T-helper 2 cell treated with Interferon-gamma antibody and Interleukin-4, amounts not matched to agents 5 μg/mL and 100 μg/mL, for 36 hours (primary cell): ENCODE data around the gene ASTN2.

Experiments used
- DNase-seq: peaks from one replicate; pipeline ENCODE4 v3.0.0; 2021; ENCODE audit warnings: low spot score
- H3K27ac Mint-ChIP-seq: one replicate; pipeline ENCODE4 v1.8.0; 2021; ENCODE audit warnings: mild to moderate bottlenecking, mixed read lengths
- H3K27me3 Mint-ChIP-seq: one replicate; pipeline ENCODE4 v1.8.0; 2021; ENCODE audit warnings: low read depth, mixed read lengths
- H3K36me3 Mint-ChIP-seq: one replicate; pipeline ENCODE4 v1.8.0; 2021; ENCODE audit warnings: low read depth, mixed read lengths
- H3K4me1 Mint-ChIP-seq: one replicate; pipeline ENCODE4 v1.8.0; 2021; ENCODE audit warnings: low read depth, mixed read lengths
- H3K4me3 Mint-ChIP-seq: one replicate; pipeline ENCODE4 v1.8.0; 2022; ENCODE audit warnings: mild to moderate bottlenecking, moderate library complexity, mixed read lengths
- H3K9me3 Mint-ChIP-seq: one replicate; pipeline ENCODE4 v1.8.0; 2021; ENCODE audit warnings: mixed read lengths

The ASTN2 gene

DNA sequence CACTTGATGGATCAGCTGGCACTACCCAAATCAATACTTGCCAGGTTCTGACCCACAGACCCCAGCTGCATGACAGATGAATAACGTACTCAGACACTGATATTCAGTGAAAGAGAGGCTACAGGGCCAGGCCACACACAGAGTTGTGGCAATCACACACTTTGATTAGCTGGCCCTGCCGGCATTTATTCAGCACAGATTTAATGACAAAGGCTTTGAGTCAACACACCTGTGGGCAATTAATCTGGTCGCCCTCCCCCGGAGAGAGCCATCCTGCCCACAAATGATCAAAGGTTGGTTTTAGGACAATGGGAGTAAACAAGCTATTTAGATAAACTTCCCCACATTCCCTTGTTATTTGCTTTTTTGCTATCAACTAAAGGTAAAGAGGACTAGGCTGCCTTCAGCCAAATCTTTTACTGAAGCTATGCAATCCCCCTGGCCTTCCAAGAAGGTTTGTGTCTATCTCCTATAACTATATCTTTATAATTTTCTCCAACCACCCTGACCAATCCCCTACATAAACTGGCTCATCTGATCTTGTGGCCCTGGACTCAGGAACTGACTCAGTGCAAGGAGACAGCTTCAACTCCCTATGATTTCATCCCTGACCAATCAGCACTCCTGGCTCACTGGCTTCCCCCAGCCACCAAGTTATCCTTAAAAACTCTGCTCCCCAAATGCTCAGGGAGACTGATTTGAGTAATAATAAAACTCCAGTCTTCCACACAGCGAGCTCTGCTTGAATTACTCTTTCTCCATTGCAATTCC lies 740.5 kb downstream of the ASTN2 start:
- no peak for DNase-seq
- Mint-ChIP-seq H3K9me3 (peaks cover 17% of the 10 kb centered on the region), H3K4me3 (no peak overlapping the region), H3K27me3 (peaks cover 3% of the 10 kb centered on the region), H3K27ac (no peak overlapping the region), H3K36me3 (no peaks in the 10 kb centered on the region), H3K4me1 (no peaks in the 10 kb centered on the region)

DNA sequence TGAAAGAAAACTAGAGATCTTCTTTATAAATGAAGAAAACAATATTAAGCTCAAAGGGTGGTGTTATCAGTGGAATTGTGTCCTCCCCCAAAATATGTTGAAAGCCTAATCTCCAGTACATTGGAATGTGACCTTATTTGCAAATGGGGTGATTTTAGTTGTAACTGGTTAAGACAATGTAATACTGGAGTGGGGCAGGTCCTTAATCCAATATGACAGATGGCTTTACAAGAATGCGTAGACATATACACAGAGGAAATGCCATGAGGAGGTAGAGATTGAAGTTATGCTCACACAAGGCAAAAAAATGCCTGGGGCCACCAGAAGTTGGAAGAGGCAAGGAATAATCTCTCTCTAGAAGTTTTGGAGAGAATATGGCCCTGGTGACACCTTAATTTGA lies 741.5 kb downstream of the ASTN2 start:
- Mint-ChIP-seq H3K27ac (no peak overlapping the region), H3K4me1 (no peaks in the 10 kb centered on the region), H3K27me3 (peaks cover 3% of the 10 kb centered on the region), H3K9me3 (peaks cover 17% of the 10 kb centered on the region), H3K4me3 (no peak overlapping the region), H3K36me3 (no peaks in the 10 kb centered on the region)
- no peak for DNase-seq

DNA sequence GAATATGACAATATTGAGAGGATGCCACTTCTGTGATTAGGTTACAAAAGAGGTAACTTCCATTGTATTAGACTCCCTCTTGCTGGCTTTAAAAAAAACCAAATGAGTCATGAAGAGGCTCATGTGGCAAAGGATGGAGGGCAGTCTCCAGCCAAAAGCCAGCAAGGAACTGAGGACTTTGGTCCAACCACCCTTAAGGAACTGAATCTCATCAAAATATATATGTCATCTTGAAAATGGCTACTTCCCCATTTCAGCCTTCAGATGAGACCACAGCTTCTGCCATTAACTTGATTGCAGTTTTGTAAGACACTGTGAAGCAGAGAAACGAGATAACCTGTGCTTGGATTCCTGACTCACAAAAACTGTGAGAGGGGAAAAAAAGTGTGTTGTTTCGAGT lies 743.3 kb downstream of the ASTN2 start:
- Mint-ChIP-seq H3K4me3 (no peak overlapping the region), H3K4me1 (no peaks in the 10 kb centered on the region), H3K9me3 (peaks cover 17% of the 10 kb centered on the region), H3K36me3 (no peaks in the 10 kb centered on the region), H3K27ac (no peak overlapping the region), H3K27me3 (no peaks in the 10 kb centered on the region)
- no peak for DNase-seq

DNA sequence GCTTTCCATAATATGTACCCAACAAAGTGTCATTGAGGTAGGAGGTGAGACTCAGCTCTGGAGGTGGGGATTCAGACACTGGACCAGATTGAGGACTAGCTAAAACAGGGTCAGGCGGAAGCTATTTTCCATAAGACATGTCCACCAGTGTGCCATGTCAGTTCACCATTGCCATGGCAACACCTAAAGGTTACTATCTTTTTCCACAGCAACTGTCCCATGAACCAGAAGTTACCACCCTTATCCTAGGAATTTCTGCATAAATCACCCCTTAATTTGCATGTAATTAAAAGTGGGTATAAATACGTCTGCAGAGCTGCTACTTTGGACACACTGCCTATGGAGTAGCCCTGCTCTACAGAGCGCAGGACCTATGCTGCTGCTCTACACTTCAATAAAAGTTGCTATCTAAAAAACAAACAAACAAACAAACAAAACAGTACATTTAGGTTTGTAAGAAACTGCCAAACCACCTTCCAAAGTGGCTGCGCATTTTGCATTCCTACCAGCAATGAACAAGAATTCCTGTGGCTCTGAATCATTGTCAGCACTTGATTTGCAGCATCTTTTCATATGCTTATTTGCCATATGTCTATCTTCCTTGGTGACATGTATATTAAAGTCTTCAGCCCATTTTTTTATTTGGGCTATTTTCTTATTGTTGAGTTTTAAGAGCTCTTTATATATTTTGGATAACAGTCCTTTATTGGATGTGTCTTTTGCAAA lies 745.7 kb downstream of the ASTN2 start:
- DNase-seq, result no peak
- no peak overlapping the region for H3K27ac Mint-ChIP-seq
- no peaks in the 10 kb centered on the region for H3K4me1 Mint-ChIP-seq

DNA sequence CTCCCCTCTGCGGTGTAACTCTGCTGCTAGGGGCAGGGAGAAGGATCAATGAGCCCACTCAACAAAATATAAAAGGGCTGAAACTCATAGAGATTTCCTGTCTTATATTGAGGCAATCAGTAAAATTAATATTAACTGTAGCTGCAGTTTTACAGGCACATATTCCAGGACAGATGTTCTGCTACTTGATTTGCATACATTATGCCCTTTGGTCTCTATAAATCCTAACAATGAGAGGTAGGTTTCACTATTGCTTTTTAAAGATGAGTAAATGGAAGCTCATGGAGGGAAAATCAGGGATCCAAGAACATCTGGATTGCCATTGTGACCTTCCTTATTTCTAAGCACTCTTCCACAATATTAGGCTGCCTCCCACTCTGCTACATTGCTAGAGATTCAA lies 751.3 kb downstream of the ASTN2 start:
- DNase-seq, result no peak
- no peaks in the 10 kb centered on the region for H3K9me3 Mint-ChIP-seq
- no peaks in the 10 kb centered on the region for H3K4me1 Mint-ChIP-seq
- H3K36me3 Mint-ChIP-seq, result no peaks in the 10 kb centered on the region
- H3K27me3 Mint-ChIP-seq, result no peaks in the 10 kb centered on the region
- no peak overlapping the region for H3K27ac Mint-ChIP-seq
- no peak overlapping the region for H3K4me3 Mint-ChIP-seq

More for the DNA sequence above, 745.7 kb downstream of the ASTN2 start:
- peaks cover 16% of the 10 kb centered on the region for H3K9me3 Mint-ChIP-seq
- no peaks in the 10 kb centered on the region for H3K27me3 Mint-ChIP-seq
- no peak overlapping the region for H3K4me3 Mint-ChIP-seq
- H3K36me3 Mint-ChIP-seq, result no peaks in the 10 kb centered on the region

DNA sequence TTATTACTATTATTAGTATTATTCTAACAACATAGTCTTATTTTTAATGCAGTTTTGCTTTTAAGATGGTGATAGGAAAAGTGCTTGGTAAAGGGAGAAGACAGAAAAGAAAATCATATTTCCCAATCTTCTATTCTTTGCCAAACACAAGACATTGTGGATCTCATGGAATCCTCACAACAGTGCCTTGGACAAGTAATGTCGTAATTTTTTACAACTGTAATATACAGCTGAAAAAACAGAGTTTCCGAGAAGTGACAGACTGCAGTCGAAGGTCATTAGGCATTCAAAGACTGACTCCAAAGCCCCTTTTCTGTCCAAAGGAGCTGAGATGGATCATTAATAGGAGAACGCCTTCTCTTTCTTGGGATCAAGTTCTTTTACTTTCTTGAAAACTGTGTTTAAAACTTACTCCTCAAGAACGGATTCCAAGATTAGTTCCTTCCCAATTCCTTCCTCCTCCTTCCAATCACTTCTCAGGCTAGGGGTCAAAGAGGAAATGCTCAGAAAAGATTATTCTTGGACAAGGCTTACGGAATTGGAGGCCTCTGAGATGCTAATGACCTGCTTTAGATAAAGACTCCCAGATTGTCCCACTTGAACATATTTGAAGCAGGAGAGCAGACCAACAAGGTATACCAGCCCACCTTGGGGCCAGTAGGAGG lies 752.1 kb downstream of the ASTN2 start:
- Mint-ChIP-seq H3K9me3 (no peaks in the 10 kb centered on the region), H3K4me3 (no peak overlapping the region), H3K4me1 (no peaks in the 10 kb centered on the region), H3K27ac (no peak overlapping the region), H3K27me3 (no peaks in the 10 kb centered on the region), H3K36me3 (no peaks in the 10 kb centered on the region)
- DNase-seq, result no peak

DNA sequence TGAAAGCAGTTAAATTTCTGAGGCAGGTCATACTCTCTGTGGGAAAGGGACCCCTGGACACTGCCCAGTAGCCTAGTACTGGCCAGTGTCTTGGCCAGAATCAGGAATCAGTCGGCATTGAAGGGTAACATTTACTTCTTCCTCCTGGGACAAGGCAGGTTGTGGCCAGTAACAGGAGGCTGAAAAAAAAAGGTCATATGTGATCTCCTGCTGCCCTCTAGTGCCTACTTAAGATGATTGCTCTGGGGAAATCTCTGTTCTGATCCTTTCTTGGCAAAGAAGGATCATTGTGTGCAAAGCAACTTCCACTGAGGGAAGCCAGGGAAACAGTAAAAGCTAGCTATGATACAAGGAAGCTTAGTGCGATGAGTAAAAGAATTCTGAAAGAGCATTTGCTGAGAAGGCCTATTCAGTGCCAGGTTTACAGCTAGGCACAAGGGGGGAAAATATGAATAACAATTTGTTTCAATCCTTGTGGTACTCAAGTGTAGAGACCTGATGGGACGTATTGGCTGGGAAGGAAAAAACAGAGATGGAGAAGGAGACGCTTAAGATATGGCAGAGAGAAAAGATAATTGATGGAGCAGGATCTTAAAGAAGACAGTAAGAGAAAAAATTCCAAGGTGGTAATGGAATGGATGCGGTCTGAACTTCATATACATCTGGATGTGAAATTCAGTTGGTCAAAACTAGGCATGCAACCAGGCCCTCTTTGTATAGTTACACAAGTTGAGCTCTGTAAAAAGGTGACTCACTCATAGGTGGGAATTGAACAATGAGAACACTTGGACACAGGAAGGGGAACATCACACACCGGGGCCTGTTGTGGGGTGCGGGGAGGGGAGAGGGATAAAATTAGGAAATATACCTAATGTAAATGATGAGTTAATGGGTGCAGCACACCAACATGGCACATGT lies 753.6 kb downstream of the ASTN2 start:
- DNase-seq, result no peak
- Mint-ChIP-seq H3K4me1 (no peaks in the 10 kb centered on the region), H3K27me3 (no peaks in the 10 kb centered on the region), H3K9me3 (no peaks in the 10 kb centered on the region), H3K36me3 (no peaks in the 10 kb centered on the region), H3K4me3 (no peak overlapping the region), H3K27ac (no peak overlapping the region)

DNA sequence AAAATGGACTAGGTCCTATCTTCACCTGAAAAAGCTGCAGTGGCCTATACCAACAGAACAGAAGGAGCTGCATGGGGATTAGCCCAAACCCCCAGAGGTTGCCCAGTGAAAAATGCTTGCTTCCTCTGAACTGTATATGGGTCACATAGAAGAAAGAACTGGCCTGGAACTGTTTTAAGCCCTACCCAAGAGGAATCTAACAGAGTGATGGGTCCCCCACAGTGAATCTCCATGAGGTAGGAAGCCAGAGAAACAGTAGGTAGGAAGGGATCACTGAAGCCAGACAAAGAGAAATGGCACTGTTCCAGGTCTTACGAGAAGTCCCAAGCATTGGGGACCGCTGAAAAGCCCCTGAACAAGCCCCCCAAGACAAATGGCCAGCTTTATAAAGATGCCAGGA lies 756.6 kb downstream of the ASTN2 start:
- no peak overlapping the region for H3K27ac Mint-ChIP-seq
- no peaks in the 10 kb centered on the region for H3K36me3 Mint-ChIP-seq
- no peaks in the 10 kb centered on the region for H3K4me1 Mint-ChIP-seq
- DNase-seq, result no peak
- no peaks in the 10 kb centered on the region for H3K9me3 Mint-ChIP-seq
- H3K4me3 Mint-ChIP-seq, result no peak overlapping the region
- H3K27me3 Mint-ChIP-seq, result no peaks in the 10 kb centered on the region

DNA sequence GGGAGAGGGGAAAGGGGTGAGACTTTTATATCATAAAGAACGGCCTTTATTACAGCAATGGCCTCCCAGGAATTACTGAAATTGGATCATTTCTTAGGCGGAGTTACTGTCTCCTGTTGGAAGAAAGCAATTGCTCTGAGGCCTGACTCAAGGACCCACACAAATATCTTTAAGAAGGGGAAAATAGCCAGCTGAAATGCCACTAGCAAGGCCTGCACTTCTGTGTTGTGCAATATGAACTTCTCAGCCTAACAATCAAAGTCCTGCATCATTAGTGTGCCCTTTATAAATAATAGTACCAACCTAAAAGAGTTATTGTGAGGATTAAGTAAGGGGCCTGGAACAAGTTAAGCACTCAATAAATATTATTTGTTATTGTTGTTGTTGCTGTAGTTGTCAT lies 757.9 kb downstream of the ASTN2 start:
- DNase-seq, result no peak
- Mint-ChIP-seq H3K9me3 (no peaks in the 10 kb centered on the region), H3K27me3 (no peaks in the 10 kb centered on the region), H3K36me3 (no peaks in the 10 kb centered on the region), H3K27ac (no peak overlapping the region), H3K4me1 (no peaks in the 10 kb centered on the region), H3K4me3 (no peak overlapping the region)

DNA sequence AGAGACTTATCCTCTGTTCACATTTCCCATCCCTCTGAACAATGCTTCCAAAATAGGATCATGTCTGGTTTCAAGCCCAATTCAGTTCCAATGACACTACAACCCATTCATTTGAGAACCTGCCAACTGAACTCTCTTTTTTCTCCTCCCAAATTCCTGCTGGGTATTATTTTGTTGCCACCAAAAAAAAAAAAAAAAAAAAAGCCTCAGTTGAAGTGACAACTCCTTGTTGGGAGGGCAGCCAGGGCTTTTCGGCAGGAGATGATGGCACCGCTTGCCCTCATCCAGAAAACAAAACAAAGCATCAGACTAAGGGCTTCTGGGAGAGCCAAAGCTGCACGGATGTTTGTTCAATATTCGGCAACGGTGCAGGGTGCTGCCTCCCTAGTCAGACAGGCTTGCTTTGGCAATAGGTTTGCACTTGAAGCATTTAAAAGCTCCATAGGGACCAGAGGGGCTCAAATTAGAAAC lies 758.3 kb downstream of the ASTN2 start:
- Mint-ChIP-seq H3K4me3 (no peak overlapping the region), H3K36me3 (no peaks in the 10 kb centered on the region), H3K27ac (no peak overlapping the region), H3K9me3 (no peaks in the 10 kb centered on the region), H3K27me3 (no peaks in the 10 kb centered on the region), H3K4me1 (no peaks in the 10 kb centered on the region)
- DNase-seq, result no peak

DNA sequence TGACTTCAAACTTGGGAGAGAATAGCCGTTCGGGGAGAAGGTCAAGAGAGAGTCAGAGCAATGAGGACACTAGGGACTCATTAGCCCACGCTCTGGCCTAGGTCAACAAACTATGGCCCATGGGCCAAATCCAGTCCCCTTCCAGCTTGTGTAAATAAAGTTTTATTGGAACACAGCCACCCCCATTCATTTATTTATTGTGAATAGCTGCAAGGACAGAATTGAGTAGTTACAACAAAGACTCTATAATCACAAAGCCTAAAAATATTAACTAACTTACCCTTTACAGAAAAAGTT lies 760.9 kb downstream of the ASTN2 start:
- H3K4me3 Mint-ChIP-seq, result no peak overlapping the region
- no peaks in the 10 kb centered on the region for H3K9me3 Mint-ChIP-seq
- H3K4me1 Mint-ChIP-seq, result no peaks in the 10 kb centered on the region
- DNase-seq, result no peak
- no peaks in the 10 kb centered on the region for H3K27me3 Mint-ChIP-seq
- H3K36me3 Mint-ChIP-seq, result no peaks in the 10 kb centered on the region
- no peak overlapping the region for H3K27ac Mint-ChIP-seq

DNA sequence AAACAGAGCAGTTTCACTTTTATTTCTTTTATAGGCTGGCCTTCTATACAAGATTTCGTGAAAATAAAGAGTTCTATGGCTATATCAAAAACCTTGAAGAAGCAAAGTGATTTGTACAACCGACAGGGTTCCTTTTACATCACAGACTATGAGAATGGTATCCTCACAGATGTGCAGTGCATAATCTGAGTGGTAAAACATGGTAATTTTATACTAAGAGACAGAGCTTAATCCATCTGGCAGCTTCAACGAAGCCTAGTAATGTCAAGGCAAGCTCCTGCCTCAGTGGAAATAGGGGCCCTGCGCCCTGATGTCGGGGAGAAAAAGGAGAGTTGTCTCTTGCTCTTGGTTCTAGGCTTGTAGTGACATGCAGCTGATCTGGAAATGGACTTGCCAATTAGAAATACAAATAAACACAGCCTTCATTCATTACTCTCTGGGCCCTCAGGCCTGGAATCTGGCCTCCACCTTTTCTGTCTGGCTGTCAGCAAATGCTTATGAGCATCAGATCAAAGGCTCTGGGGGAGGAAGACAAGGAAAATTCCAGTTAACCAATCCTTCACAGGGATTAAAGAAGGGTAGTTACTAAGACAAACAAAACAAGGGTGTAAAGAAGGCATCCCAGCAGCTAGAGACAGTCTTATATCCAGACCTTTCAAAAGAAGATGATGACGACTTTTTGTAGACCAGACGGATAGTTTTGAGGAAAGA lies 761.4 kb downstream of the ASTN2 start:
- Mint-ChIP-seq H3K27me3 (no peaks in the 10 kb centered on the region), H3K27ac (no peak overlapping the region), H3K36me3 (no peaks in the 10 kb centered on the region), H3K4me3 (no peak overlapping the region), H3K9me3 (no peaks in the 10 kb centered on the region), H3K4me1 (no peaks in the 10 kb centered on the region)
- DNase-seq, result no peak

DNA sequence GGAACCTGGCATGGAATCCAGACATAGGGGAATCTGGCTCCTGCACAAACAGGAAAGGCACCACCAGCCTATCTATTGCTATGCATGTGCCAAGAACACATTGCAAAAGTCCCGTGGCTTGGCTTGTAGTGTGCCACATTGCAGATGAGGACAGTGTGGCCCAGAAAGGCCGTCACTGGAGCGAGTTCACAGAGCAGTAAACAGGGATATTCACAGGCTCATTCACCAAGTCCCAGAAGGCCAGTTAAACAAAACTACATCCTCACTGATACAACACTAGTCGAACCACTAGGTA lies 767.4 kb downstream of the ASTN2 start:
- Mint-ChIP-seq H3K27ac (no peak overlapping the region), H3K9me3 (no peaks in the 10 kb centered on the region), H3K27me3 (no peaks in the 10 kb centered on the region), H3K36me3 (no peaks in the 10 kb centered on the region), H3K4me3 (no peak overlapping the region), H3K4me1 (no peaks in the 10 kb centered on the region)
- DNase-seq, result no peak
